ENCODE results near the gene RNU1-2.
"Not testable (repeated sequence)": the region's sequence is repeated elsewhere in the genome, so short reads cannot be mapped to it uniquely, and the experiment has no call there.

RNU1-2 gene

DNA sequence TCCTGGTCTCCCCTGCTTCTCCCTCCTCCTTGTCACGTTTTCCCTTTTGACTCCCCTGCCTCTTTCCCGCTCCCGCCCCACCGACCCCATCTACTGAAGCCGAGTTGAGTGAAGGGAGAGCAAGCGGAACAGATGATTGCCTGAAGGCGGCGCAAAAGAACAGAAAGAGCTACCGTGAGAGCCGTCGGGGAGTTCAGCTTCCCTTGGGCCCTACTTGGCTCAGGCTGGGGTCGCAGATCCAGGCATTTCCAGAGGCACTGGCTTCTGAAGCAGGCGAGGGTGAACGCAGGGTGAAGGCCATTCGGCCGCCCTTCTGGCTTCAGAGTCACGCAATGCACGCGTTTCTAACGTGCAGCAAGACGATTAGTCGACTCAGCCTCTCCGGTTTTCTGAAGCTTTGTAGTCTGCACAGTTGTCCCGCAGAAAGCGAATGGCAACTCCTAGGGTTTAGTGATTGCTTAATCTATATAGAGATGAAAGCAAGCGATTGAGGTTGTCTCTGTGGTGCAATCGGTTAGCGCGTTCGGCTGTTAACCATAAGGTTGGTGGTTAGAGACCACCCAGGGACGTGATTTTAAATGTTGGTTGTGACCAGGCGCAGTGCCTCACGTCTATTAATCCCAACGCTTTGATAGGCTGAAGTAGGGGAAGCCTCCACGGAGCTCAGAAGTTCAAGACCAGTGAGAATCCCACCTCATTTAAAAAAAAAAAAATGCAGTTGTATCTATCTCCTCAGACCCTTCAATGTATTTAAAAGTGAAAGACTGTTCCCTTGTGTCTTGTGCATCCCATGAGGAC, 20.6 kb upstream of the RNU1-2 start:
- H3K4me3 Mint-ChIP-seq; H3K9me3 Mint-ChIP-seq; H3K36me3 Mint-ChIP-seq (ENCODE audit: low read depth); H3K4me1 Mint-ChIP-seq (ENCODE audit: low read depth); H3K27ac Mint-ChIP-seq: not testable (repeated sequence)
- peaks cover 63% of the 10 kb centered on the region for H3K27me3 Mint-ChIP-seq (ENCODE audit: low read depth)

DNA sequence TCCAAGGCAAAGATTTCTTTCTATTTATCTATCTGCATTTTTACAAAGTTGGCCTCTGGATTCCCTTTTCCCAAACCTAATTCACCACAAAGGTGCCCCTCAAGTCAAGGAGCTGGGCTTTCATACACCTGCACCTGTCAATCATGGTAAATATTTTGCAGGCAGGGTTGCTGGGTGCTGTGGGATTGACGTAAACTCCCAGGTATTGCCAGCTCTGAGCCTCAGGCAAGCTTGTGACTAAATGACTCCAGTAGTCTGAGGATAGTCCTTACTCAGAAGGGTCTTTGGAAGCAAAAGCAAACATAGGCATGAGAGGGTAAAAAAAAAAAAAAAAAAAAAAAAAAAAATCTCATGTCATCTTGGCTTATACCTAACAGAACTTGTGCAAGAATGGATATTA, 14.0 kb upstream of the RNU1-2 start:
- H3K27ac Mint-ChIP-seq; H3K36me3 Mint-ChIP-seq (ENCODE audit: low read depth); H3K4me3 Mint-ChIP-seq; H3K9me3 Mint-ChIP-seq; H3K4me1 Mint-ChIP-seq (ENCODE audit: low read depth): not testable (repeated sequence)
- H3K27me3 Mint-ChIP-seq (ENCODE audit: low read depth), result peaks cover 72% of the 10 kb centered on the region

DNA sequence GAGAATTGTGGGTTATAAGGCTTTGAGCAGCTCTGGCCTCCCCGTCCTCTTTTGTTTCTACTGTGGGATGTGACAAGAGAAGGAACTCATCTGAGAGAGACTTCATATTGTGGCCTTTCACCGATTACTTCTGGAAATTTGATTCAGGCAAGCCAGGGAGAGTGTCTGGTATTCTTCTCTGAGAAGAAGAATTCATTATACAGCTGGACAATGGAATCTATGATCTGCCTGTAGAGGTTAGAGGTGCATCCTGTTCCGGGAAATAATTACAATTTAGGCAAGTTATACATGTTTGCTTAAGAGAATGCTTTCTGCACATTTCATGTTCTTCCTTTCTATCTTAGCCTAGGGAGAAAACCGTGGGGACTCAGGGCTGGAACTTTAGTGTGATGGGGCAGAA, 12.8 kb upstream of the RNU1-2 start:
- no peaks in the 10 kb centered on the region for H3K36me3 Mint-ChIP-seq (ENCODE audit: low read depth)
- no peaks in the 10 kb centered on the region for H3K9me3 Mint-ChIP-seq
- H3K27me3 Mint-ChIP-seq (ENCODE audit: low read depth), result peaks cover 79% of the 10 kb centered on the region
- H3K27ac Mint-ChIP-seq, result no peak overlapping the region
- no peak overlapping the region for H3K4me3 Mint-ChIP-seq
- H3K4me1 Mint-ChIP-seq (ENCODE audit: low read depth), result no peaks in the 10 kb centered on the region

DNA sequence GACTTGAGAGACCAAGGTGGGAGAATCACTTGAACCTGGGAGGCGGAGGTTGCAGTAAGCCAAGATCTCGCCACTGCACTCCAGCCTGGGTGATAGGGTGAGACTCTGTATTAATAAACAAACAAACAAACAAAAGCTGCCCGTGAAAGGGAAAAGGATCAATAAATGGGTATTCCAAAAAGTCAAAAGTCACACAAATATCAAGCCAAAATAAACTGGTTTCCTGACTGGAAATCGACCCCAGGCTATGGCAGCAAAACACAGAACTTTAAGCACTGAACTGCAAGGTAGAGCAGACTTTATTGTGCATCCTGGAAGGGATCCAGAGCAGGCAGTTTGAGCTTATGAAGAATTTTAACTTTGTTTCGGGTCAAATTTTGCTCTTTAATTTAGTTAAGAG, 11.3 kb upstream of the RNU1-2 start:
- not testable (repeated sequence) for H3K9me3 Mint-ChIP-seq; H3K27ac Mint-ChIP-seq; H3K4me1 Mint-ChIP-seq (ENCODE audit: low read depth); H3K36me3 Mint-ChIP-seq (ENCODE audit: low read depth); H3K4me3 Mint-ChIP-seq
- peaks cover 86% of the 10 kb centered on the region for H3K27me3 Mint-ChIP-seq (ENCODE audit: low read depth)

DNA sequence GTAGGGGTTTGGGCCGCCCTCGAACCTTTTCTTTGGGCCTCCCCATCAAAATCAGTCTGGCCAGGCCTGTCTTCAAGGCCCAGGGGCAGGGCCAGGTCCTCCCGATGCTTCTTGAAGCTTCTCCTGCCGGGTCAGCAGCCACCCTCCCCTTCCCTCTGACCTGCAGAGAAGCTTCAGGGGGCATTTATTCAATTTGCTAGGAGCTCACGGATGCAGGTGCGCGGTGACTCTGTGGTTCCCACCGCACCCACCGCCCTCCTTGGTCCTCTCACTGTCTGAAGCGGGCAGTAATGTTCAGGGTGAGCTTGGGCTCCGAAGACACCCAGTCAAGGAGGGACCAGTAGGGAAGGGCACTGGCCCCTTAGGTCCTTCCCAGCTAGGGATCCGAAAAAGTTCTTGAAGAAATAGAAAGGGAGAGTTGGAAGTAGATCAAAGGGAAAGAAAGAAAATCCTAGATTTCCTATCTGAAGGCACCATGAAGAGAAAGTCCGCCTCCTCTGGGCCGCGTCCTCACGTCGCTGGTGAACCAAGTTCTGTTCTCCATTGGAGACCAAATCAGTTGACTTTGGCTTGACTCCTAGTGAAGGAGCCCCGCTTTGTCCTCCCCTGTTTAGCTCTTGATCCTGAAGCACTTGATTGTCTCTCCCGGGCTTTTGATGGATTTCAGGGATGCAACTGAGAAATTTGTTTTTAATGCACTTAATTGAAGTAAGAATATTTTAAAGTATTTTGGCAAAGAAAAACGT, 8.7 kb upstream of the RNU1-2 start:
- Mint-ChIP-seq H3K4me1 (ENCODE audit: low read depth) (peaks cover 13% of the 10 kb centered on the region), H3K36me3 (ENCODE audit: low read depth) (no peaks in the 10 kb centered on the region), H3K27ac (no peak overlapping the region), H3K9me3 (no peaks in the 10 kb centered on the region), H3K4me3 (no peak overlapping the region), H3K27me3 (ENCODE audit: low read depth) (peaks cover 92% of the 10 kb centered on the region)

DNA sequence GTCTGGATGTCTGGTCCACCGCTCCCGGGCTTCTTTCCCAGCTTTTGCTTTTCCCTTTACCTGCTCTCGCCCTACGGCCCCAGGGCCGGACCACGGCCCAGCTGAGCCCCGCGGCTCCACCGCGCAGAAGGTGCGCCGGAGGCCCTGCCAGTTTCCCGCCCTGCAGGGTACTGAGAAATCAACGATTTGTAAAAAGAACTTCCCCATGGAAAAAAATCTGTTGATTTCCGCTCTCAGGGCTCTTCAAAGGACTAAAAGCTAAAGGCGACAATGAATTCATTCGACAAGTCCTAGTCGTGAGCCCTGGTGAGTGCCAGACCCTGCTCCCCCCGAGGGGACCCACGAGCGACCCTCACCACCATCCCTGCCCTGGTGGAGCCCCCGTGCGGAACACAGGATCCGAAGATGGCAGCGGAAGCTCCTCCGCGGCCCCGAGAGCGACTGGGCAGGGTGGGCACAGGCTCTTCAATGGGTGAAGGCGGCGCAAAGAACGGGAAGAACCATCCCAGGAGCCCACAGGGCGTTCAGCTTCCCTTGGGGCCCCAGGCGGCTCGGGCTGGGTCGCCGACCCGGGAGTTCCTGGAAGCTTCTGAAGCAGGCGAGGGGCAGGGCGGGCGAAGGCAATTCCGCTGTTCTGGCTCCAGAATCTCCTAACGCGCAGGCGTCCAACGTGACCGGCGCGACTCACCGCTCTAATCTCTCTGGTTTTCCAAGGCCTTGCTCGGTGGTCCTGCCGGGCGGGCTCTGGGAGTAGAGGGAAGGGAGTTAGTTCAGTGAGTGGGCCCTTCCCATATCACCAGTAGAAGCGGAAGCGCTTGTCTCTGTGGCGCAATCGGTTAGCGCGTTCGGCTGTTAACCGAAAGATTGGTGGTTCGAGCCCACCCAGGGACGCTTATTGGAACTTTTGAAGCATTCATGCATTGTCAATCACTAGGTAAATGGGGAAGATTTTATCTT, 6.6 kb upstream of the RNU1-2 start:
- Mint-ChIP-seq H3K27me3 (ENCODE audit: low read depth) (peaks cover 80% of the 10 kb centered on the region), H3K27ac (peak overlapping the region; percentile 62), H3K4me3 (peak overlapping the region; percentile 83), H3K4me1 (ENCODE audit: low read depth) (peaks cover 13% of the 10 kb centered on the region), H3K9me3 (no peaks in the 10 kb centered on the region), H3K36me3 (ENCODE audit: low read depth) (no peaks in the 10 kb centered on the region)

DNA sequence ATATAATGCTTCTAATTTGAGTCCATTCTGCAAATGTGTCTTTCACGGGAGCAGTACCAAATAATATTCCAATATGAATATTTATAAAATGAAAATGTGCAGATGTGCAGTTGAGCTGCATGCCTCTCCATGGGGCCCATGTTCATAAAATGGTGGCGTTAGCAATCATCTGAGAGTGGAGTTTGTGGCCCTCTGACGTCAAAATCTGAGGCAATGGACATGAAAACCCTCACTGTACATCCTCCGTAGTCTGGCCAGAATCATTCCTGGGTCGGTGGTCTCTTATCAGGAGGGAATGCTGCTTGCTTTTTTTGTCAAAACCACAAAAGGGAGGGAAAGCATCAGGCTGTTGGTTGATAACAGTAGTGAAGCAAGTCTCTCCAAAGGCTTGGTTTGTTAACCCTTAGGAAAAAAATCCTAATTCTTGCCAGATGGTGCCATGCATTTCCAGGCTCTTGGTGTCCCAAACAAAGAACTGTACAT, 5.2 kb upstream of the RNU1-2 start:
- peaks cover 21% of the 10 kb centered on the region for H3K4me1 Mint-ChIP-seq (ENCODE audit: low read depth)
- H3K4me3 Mint-ChIP-seq; H3K27ac Mint-ChIP-seq; H3K9me3 Mint-ChIP-seq; H3K36me3 Mint-ChIP-seq (ENCODE audit: low read depth): not testable (repeated sequence)
- peaks cover 68% of the 10 kb centered on the region for H3K27me3 Mint-ChIP-seq (ENCODE audit: low read depth)

DNA sequence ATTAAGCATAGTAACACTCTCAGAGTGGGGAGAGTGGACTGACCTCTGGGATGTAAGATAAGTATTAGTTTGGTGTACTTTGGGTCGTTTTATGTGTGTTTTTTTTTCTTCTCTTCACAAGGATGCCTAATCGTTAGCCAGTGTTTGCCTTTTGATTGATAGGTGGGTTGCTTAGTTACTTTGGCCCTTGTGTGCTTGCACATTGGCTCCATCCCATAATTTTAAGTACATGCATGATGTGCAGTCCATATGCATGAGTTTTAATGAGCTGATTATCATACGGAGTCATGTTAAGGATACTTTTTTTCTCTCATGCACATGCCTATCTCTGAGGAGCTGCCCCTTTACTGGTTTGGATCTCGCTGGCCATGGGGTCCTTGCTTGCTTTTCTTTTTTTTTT, 4.7 kb upstream of the RNU1-2 start:
- H3K27ac Mint-ChIP-seq, result not testable (repeated sequence)

DNA sequence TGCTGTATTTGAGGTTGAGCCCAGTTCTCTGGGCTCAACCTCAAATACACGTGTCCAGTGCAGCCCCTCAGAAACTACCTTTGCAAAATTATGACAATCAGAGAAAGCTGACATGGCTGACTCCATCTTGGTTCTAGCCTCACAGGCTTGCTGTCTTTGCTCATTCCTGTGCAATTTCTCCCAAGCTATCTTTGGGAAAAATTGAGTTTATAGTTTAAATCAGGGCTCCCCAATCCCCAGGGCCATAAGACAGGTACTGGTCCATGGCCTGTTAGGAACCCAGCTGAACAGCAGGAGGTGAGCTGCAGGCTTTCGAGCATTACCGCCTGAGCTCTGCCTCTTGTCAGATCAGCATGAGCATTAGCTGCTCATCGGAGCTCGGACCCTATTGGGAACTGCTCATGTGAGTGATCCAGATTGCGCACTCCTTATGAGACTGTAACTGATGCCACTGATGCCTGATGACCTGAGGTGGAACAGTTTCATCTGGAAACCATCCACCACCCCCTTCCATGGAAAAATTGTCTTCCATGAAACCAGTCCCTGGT, 2.7 kb upstream of the RNU1-2 start:
- peaks cover 33% of the 10 kb centered on the region for H3K4me1 Mint-ChIP-seq (ENCODE audit: low read depth)
- not testable (repeated sequence) for H3K4me3 Mint-ChIP-seq; H3K27ac Mint-ChIP-seq; H3K9me3 Mint-ChIP-seq; H3K36me3 Mint-ChIP-seq (ENCODE audit: low read depth)
- peaks cover 44% of the 10 kb centered on the region for H3K27me3 Mint-ChIP-seq (ENCODE audit: low read depth)

More for the DNA sequence above, 4.7 kb upstream of the RNU1-2 start:
- Mint-ChIP-seq H3K4me1 (ENCODE audit: low read depth) (peaks cover 22% of the 10 kb centered on the region), H3K27me3 (ENCODE audit: low read depth) (peaks cover 63% of the 10 kb centered on the region)
- not testable (repeated sequence) for H3K36me3 Mint-ChIP-seq (ENCODE audit: low read depth); H3K9me3 Mint-ChIP-seq; H3K4me3 Mint-ChIP-seq

DNA sequence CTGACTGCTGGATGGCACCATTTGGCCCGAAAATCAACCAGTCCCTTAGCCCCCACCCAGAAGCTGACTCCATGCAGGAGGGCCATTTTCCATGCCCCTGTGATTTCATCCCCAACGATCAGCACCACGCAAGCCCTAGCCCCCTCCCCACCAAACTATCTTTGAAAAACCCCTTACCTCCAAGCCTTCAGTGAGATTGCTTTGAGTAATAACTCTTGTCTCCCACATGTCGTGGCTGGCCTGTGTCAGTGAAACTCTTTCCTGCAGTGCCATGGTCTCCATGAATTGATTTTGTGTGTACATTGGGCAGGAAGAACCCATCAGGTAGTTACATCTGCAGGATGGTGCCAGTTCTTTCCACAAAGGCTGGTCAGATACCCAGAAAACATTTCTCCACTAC, 2.0 kb upstream of the RNU1-2 start:
- peaks cover 33% of the 10 kb centered on the region for H3K4me1 Mint-ChIP-seq (ENCODE audit: low read depth)
- H3K4me3 Mint-ChIP-seq; H3K27ac Mint-ChIP-seq; H3K9me3 Mint-ChIP-seq; H3K36me3 Mint-ChIP-seq (ENCODE audit: low read depth): not testable (repeated sequence)
- H3K27me3 Mint-ChIP-seq (ENCODE audit: low read depth), result peaks cover 37% of the 10 kb centered on the region

DNA sequence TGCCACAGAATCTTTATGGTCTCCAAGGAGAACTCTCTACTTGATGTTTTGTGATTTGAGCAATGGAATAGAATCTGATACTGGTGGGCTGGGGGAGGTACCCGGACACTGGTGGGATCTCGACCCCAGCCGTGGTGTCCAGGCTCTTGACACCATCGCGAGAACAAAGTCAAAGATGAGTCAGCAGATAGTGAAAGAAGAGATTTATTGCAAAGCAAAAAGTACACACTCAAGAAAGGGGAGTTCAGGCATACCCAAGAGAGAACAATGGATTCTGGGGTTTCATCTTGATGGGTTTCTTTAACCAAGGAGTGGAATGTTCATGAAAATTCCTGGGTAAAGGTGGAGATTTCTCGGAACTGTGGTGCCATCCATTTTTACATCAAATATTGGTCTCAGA, 1.4 kb upstream of the RNU1-2 start:
- not testable (repeated sequence) for H3K4me3 Mint-ChIP-seq; H3K9me3 Mint-ChIP-seq; H3K27ac Mint-ChIP-seq; H3K36me3 Mint-ChIP-seq (ENCODE audit: low read depth)
- H3K27me3 Mint-ChIP-seq (ENCODE audit: low read depth), result peaks cover 31% of the 10 kb centered on the region
- H3K4me1 Mint-ChIP-seq (ENCODE audit: low read depth), result peaks cover 28% of the 10 kb centered on the region

DNA sequence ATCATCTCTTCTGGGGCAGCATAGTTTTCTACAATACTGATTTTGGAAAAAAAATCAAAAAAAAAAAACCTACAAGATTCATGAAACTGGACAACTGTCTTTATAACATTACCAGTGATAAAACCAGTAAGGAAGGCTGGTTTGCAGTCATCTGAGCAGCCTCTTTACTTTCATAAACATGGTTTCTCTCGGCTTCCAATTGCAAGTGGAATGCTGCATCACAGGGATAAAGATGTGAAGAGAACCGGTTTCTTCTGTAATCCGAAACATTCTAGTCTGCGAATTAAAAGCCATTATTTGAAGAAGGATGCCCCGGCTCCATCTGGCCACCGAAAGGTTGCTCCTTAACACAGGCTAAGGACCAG, 565 bp upstream of the RNU1-2 start:
- H3K4me1 Mint-ChIP-seq (ENCODE audit: low read depth), result peaks cover 21% of the 10 kb centered on the region
- peak overlapping the region; percentile 100 for H3K27ac Mint-ChIP-seq
- not testable (repeated sequence) for H3K36me3 Mint-ChIP-seq (ENCODE audit: low read depth); H3K9me3 Mint-ChIP-seq
- H3K4me3 Mint-ChIP-seq, result peak overlapping the region; percentile 87
- H3K27me3 Mint-ChIP-seq (ENCODE audit: low read depth), result peaks cover 22% of the 10 kb centered on the region

DNA sequence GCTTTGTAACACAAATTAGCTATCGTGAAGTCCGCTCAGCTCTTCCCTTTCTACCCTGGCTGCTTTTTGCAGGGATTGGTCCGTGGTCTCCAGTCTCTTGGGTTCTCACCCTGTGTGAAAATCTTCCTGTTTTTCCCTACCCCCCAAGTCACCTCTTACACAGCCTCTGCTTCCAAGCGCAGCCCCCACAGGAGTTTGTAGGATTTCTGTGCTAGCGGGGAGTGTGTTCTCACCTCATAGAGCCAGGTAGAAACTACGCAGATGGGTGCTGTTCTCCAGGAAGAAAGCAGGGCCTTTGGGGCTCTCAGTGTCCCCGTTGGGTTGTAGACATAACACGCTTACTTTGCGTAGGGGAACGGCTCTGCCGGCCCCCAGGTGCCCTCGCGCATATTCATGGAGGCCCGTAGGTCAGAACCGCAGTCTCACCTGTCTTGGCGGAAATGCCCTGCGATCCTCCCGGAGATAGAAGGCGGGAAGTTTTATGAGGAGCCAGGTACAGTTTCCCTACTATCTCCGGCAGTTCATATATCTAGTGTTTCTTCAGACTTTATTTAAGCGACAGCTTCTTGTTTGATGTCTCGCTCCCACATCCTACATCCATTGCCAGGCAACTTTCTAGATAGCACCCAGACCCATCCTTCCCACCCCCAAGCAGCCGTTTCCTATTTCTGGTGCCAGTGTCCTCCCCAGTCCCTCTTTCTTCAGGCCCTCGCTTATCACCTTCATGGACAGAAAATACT, 706 bp downstream of the RNU1-2 start:
- H3K4me3 Mint-ChIP-seq, result peak overlapping the region; percentile 87
- peaks cover 15% of the 10 kb centered on the region for H3K27me3 Mint-ChIP-seq (ENCODE audit: low read depth)
- H3K4me1 Mint-ChIP-seq (ENCODE audit: low read depth), result peaks cover 28% of the 10 kb centered on the region
- not testable (repeated sequence) for H3K36me3 Mint-ChIP-seq (ENCODE audit: low read depth); H3K9me3 Mint-ChIP-seq
- peak overlapping the region; percentile 100 for H3K27ac Mint-ChIP-seq

DNA sequence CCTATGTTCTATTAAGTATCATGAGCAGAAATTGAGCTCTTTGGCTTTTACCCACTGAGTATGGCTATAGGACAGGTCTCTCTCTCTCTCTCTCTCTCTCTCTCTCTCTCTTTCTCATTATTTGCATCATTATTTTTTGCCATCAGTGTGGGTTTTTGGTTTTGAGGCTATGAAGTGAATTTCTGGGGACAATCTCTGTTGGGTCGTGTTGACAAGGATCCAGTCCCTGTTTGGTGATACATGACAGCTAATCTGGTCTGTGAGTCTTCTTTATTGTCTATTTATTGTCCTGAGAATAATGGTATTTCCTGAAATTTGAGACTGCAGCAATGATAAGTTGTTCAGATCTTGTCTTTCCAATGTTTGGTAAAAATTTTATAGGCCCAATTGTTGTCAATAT, 1.9 kb downstream of the RNU1-2 start:
- H3K4me1 Mint-ChIP-seq (ENCODE audit: low read depth), result peaks cover 33% of the 10 kb centered on the region
- H3K4me3 Mint-ChIP-seq, result peak overlapping the region; percentile 80
- not testable (repeated sequence) for H3K27me3 Mint-ChIP-seq (ENCODE audit: low read depth); H3K36me3 Mint-ChIP-seq (ENCODE audit: low read depth); H3K9me3 Mint-ChIP-seq
- H3K27ac Mint-ChIP-seq, result peak overlapping the region; percentile 87
